ENCODE data around the gene ACSF2.

DNA sequence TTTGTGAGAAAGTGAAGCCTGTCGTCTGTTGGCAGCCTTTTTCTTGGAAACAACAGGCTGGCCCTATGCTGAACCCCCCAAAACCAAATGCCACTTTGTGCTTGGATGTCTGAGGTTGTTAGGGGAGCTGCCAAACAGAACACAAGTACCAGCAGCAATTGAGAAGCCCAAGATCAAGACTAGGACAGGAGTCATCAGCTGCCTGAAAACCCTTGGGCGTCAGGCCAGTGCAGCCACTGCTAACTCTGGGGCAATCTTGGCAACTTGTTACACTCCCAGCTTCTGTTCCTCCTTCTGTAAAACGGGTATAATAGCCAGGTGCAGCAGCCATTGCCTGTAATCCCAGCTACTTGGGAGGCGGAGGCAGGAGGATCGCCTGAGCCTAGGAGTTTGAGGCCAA, 19.4 kb upstream of the ACSF2 start:
- TF ChIP-seq EP300 (IDR thresholded peaks at IDR 0.05; ENCODE audit: low read depth) (no peak), CTCF (IDR thresholded peaks at IDR 0.05) (no peak)
